ENCODE data around the gene PPP3R1. TPM values are rescaled to one million over a fixed set of nuclear protein-coding genes. Genes with fewer than 3 reads are reported as not detected.
A peak's percentile ranks its signal among the peaks of the same experiment; 100 is the strongest.

PPP3R1 gene
- total and polyA plus RNA-seq, 9 of the 15 experiments (the other 6 are each of a cell fraction or from before 2014, with no cell fraction given) = 3.7 to 70.0 (median 24.8) TPM

DNA sequence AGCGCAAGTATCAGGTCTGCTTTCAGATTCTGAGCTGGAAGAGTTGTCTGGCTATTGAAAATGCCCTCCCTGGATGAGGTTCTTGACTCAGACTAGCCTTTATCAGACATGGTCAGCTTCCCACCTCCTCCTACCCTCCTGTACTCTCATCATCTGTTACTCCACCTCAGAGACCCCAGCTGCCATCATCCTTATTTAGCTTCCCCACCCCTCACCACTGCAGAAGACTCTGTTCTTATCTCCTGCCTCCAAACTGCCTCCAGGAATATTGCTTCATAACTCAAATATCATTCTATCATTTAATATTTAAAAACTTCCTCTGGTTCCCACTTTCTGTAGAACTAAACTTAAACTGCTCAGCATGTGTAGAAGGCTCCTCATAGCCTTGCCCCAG is 31.1 kb upstream of the PPP3R1 start:
- no peak overlapping the region for H3K27ac ChIP-seq (ENCODE audit: extremely low read depth, low read depth, low read length)
- POLR2A ChIA-PET = interaction anchor here (0.6 to 1.5 kb wide), 7 partner anchors 9 to 405 kb away, joined by 3 to 4 read pairs (median 3); no protein-coding TSS in a partner anchor
- TF ChIP-seq, protein P1, sequence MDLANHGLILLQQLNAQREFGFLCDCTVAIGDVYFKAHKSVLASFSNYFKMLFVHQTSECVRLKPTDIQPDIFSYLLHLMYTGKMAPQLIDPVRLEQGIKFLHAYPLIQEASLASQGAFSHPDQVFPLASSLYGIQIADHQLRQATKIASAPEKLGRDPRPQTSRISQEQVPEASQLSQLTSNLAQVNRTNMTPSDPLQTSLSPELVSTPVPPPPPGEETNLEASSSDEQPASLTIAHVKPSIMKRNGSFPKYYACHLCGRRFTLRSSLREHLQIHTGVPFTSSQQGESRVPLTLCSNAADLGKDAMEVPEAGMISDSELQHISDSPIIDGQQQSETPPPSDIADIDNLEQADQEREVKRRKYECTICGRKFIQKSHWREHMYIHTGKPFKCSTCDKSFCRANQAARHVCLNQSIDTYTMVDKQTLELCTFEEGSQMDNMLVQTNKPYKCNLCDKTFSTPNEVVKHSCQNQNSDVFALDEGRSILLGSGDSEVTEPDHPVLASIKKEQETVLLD (IDR thresholded peaks at IDR 0.05) = 0 out of 2 replicates have a peak, but pooled peaks have one; percentile 17
- TF ChIP-seq MEF2A (IDR thresholded peaks at IDR 0.05; ENCODE audit: control insufficient read depth, low read depth, low read length) (peak; percentile 25; the same call in 1 of the 2 replicates), TEAD4 (IDR thresholded peaks at IDR 0.05; ENCODE audit: low read length) (peak; percentile 85), TEAD4 (CRISPR knock-in tag; IDR thresholded peaks at IDR 0.05; ENCODE audit: borderline replicate concordance) (no peak), CEBPB (tag; IDR thresholded peaks at IDR 0.05) (peak; percentile 79), POLR2AphosphoS5 (IDR thresholded peaks at IDR 0.05; ENCODE audit: control insufficient read depth, insufficient read depth, low read depth, low read length) (peak; percentile 88), KLF16 (IDR thresholded peaks at IDR 0.05) (peak; percentile 51; the same call in 1 of the 2 replicates), GATA2 (CRISPR knock-in tag; IDR thresholded peaks at IDR 0.05) (peak; percentile 62), STAT5A (IDR thresholded peaks at IDR 0.05; ENCODE audit: borderline replicate concordance, low read length) (peak; percentile 52; the same call in 1 of the 2 replicates), EP300 (IDR thresholded peaks at IDR 0.05; ENCODE audit: low read length) (peak; percentile 62; the same call in 1 of the 2 replicates), CEBPG (CRISPR knock-in tag; IDR thresholded peaks at IDR 0.05) (no peak), CEBPG (tag; conservative IDR thresholded peaks at IDR 0.05 in 1 of 2, IDR thresholded peaks at IDR 0.05 in 1 of 2) (0 out of 4 replicates have a peak, but pooled peaks of 1 of the 2 experiments have one; percentile 21), NFE2 (IDR thresholded peaks at IDR 0.05; ENCODE audit: low read depth) (no peak), CC2D1A (IDR thresholded peaks at IDR 0.05) (peak; percentile 43; the same call in 1 of the 2 replicates), CREB1 (IDR thresholded peaks at IDR 0.05) (peak; percentile 18; the same call in 1 of the 2 replicates), CREB1 (CRISPR knock-in tag; IDR thresholded peaks at IDR 0.05) (no peak), ARID1B (IDR thresholded peaks at IDR 0.05) (peak; percentile 88), KDM1A (IDR thresholded peaks at IDR 0.05) (peak; percentile 34 to 63; a peak in 3 of 4 replicates), ZBTB7A (IDR thresholded peaks at IDR 0.05; ENCODE audit: borderline replicate concordance, control insufficient read depth, low read depth, low read length) (peak; percentile 84), RCOR1 (IDR thresholded peaks at IDR 0.05; ENCODE audit: borderline replicate concordance in 1 of 2, low read depth in 2 of 2, low read length in 2 of 2) (peak in 1 of 2 experiments; percentile 28; a peak in 1 of 4 replicates), TAF1 (IDR thresholded peaks at IDR 0.05; ENCODE audit: control insufficient read depth, extremely low read depth, insufficient read depth, low read length, severe bottlenecking) (peak; percentile 28), MTA2 (IDR thresholded peaks at IDR 0.05; ENCODE audit: low read depth) (peak; percentile 54), TRIM24 (IDR thresholded peaks at IDR 0.05) (peak; percentile 67 to 72; a peak in 2 of 4 replicates), TBL1XR1 (IDR thresholded peaks at IDR 0.05; ENCODE audit: low read length in 2 of 2) (peak in 1 of 2 experiments; percentile 37; a peak in 1 of 4 replicates), SMARCE1 (IDR thresholded peaks at IDR 0.05) (peak; percentile 56; the same call in 1 of the 2 replicates)

More for the DNA sequence above, 31.1 kb upstream of the PPP3R1 start:
- in situ Hi-C loops (cut with MboI) = no loop called here
- no peak overlapping the region for H3K9ac ChIP-seq (ENCODE audit: insufficient read depth in 1 of 2, low read depth in 2 of 2, low read length in 2 of 2)
- FAIRE-seq = peak; percentile 88
- peak; percentile 56 for ATAC-seq
- DNase-seq (ENCODE audit: extremely low read depth in 1 of 4, low spot score in 3 of 4) = peak; percentile 29 to 89 (median 57)
- peaks cover 12 to 28% of the 10 kb centered on the region in 2 experiments; a peak in 4 of 5 replicates for H3K4me1 ChIP-seq (replicated peaks in 1 of 2; ENCODE audit: control insufficient read depth in 2 of 2, insufficient read depth in 2 of 2, low read length in 2 of 2)
- H3K9me1 ChIP-seq (ENCODE audit: control insufficient read depth, insufficient read depth, low read length) = no peaks in the 10 kb centered on the region
- peak overlapping the region; percentile 48 for H3K4me2 ChIP-seq (ENCODE audit: insufficient read depth, low read length)
- 0% methylated on average over 1 of the region's 1 CpG for WGBS (ENCODE audit: insufficient coverage, low coverage, missing lambda C conversion rate)
- H3K4me3 ChIP-seq = no peak overlapping the region
- no TSS peak for BruUV-seq (replicated peaks)
- H3K36me3 ChIP-seq (ENCODE audit: control insufficient read depth, insufficient read depth, low read length) = no peaks in the 10 kb centered on the region
- H3K27me3 ChIP-seq (ENCODE audit: control insufficient read depth in 2 of 2, insufficient read depth in 2 of 2, low read length in 2 of 2) = no peaks in the 10 kb centered on the region
- CTCF ChIA-PET (ENCODE audit: low intra/inter-chr PET ratio) = interaction anchor here (1.5 kb wide), 1 partner anchor 161 kb away, joined by 15 read pairs; no protein-coding TSS in a partner anchor
- no peaks in the 10 kb centered on the region for H3K9me3 ChIP-seq (replicated peaks; ENCODE audit: control insufficient read depth, insufficient read depth, low read depth, low read length)
- H4K20me1 ChIP-seq (replicated peaks; ENCODE audit: control insufficient read depth, insufficient read depth, low read length) = no peaks in the 10 kb centered on the region
- intact Hi-C loops (cut with micrococcal nuclease) = loop anchor here (2.0 to 5.0 kb wide), 2 partner anchors 86 to 161 kb away; no protein-coding TSS in a partner anchor
- H2AFZ ChIP-seq (ENCODE audit: low read depth, low read length) = peak overlapping the region; percentile 15; the same call in 1 of the 2 replicates
- no peaks in the 10 kb centered on the region for H3K79me2 ChIP-seq (ENCODE audit: control insufficient read depth, insufficient read depth, low read length)

Measured in K562 (cell line).